ENCODE measurements around the gene DMD.

The DMD gene

GRCh38 chrX:32195611-32196010 is 1015.7 kb downstream of the DMD start:
- Histone ChIP-seq H3K27ac (ENCODE audit: low read length) (no peak overlapping the region), H3K4me3 (ENCODE audit: low read depth in 1 of 2, low read length in 2 of 2) (no peak overlapping the region), H3K9me3 (ENCODE audit: insufficient read depth, low read length, severe bottlenecking) (no peaks in the 10 kb centered on the region), H2AFZ (ENCODE audit: low read depth, low read length) (no peak overlapping the region), H3K27me3 (ENCODE audit: insufficient read depth, low read length, poor library complexity) (no peaks in the 10 kb centered on the region), H3K4me1 (ENCODE audit: insufficient read depth, low read length) (no peaks in the 10 kb centered on the region), H3K79me2 (ENCODE audit: insufficient read depth, low read length) (no peaks in the 10 kb centered on the region), H3K36me3 (ENCODE audit: insufficient read depth, low read length) (no peaks in the 10 kb centered on the region), H4K20me1 (ENCODE audit: insufficient read depth, low read length) (no peaks in the 10 kb centered on the region), H3K4me2 (ENCODE audit: insufficient read depth, low read length) (no peak overlapping the region), H3K9ac (ENCODE audit: low read depth, low read length) (no peak overlapping the region)
- DNase-seq (no peak), ATAC-seq (ENCODE audit: insufficient read depth, low read depth) (no peak)
- no peak for TF ChIP-seq CTCF (IDR thresholded peaks at IDR 0.05; ENCODE audit: borderline replicate concordance, extremely low read depth, low read length, poor library complexity, severe bottlenecking)
- TF ChIP-seq EZH2 (IDR thresholded peaks at IDR 0.05; ENCODE audit: borderline replicate concordance, low read depth, low read length, severe bottlenecking) = no peak

GRCh38 chrX:32191316-32191715 is 1020.0 kb downstream of the DMD start:
- no peak for TF ChIP-seq CTCF (IDR thresholded peaks at IDR 0.05; ENCODE audit: borderline replicate concordance, extremely low read depth, low read length, poor library complexity, severe bottlenecking)
- no peak for TF ChIP-seq EZH2 (IDR thresholded peaks at IDR 0.05; ENCODE audit: borderline replicate concordance, low read depth, low read length, severe bottlenecking)
- Histone ChIP-seq H3K4me2 (ENCODE audit: insufficient read depth, low read length) (no peak overlapping the region), H3K79me2 (ENCODE audit: insufficient read depth, low read length) (no peaks in the 10 kb centered on the region), H3K27ac (ENCODE audit: low read length) (no peak overlapping the region), H3K4me3 (ENCODE audit: low read depth in 1 of 2, low read length in 2 of 2) (no peak overlapping the region), H3K27me3 (ENCODE audit: insufficient read depth, low read length, poor library complexity) (no peaks in the 10 kb centered on the region), H3K36me3 (ENCODE audit: insufficient read depth, low read length) (no peaks in the 10 kb centered on the region), H4K20me1 (ENCODE audit: insufficient read depth, low read length) (no peaks in the 10 kb centered on the region), H2AFZ (ENCODE audit: low read depth, low read length) (no peak overlapping the region), H3K9ac (ENCODE audit: low read depth, low read length) (no peak overlapping the region), H3K4me1 (ENCODE audit: insufficient read depth, low read length) (no peaks in the 10 kb centered on the region), H3K9me3 (ENCODE audit: insufficient read depth, low read length, severe bottlenecking) (no peaks in the 10 kb centered on the region)
- DNase-seq (no peak), ATAC-seq (ENCODE audit: insufficient read depth, low read depth) (no peak)

- H3K27me3 ChIP-seq (ENCODE audit: insufficient read depth, low read length, poor library complexity) = no peaks in the 10 kb centered on the region
- no peaks in the 10 kb centered on the region for H3K9me3 ChIP-seq (ENCODE audit: insufficient read depth, low read length, severe bottlenecking)
- H3K27ac ChIP-seq (ENCODE audit: low read length) = no peak overlapping the region
- H3K4me2 ChIP-seq (ENCODE audit: insufficient read depth, low read length) = no peak overlapping the region
- H3K4me1 ChIP-seq (ENCODE audit: insufficient read depth, low read length) = no peaks in the 10 kb centered on the region
- ATAC-seq (ENCODE audit: insufficient read depth, low read depth) (no peak), DNase-seq (no peak)
- no peak overlapping the region for H3K9ac ChIP-seq (ENCODE audit: low read depth, low read length)
- no peak for TF ChIP-seq CTCF (IDR thresholded peaks at IDR 0.05; ENCODE audit: borderline replicate concordance, extremely low read depth, low read length, poor library complexity, severe bottlenecking)
- no peak for TF ChIP-seq EZH2 (IDR thresholded peaks at IDR 0.05; ENCODE audit: borderline replicate concordance, low read depth, low read length, severe bottlenecking)
- H3K79me2 ChIP-seq (ENCODE audit: insufficient read depth, low read length) = no peaks in the 10 kb centered on the region
- H2AFZ ChIP-seq (ENCODE audit: low read depth, low read length) = no peak overlapping the region
- H3K36me3 ChIP-seq (ENCODE audit: insufficient read depth, low read length) = no peaks in the 10 kb centered on the region
- no peak overlapping the region for H3K4me3 ChIP-seq (ENCODE audit: low read depth in 1 of 2, low read length in 2 of 2)
- no peaks in the 10 kb centered on the region for H4K20me1 ChIP-seq (ENCODE audit: insufficient read depth, low read length)
Measured at GRCh38 chrX:32185160-32185559, 1026.2 kb downstream of the DMD start.

- TF ChIP-seq EZH2 (IDR thresholded peaks at IDR 0.05; ENCODE audit: borderline replicate concordance, low read depth, low read length, severe bottlenecking) (no peak), CTCF (IDR thresholded peaks at IDR 0.05; ENCODE audit: borderline replicate concordance, extremely low read depth, low read length, poor library complexity, severe bottlenecking) (no peak)
- Histone ChIP-seq H3K4me3 (ENCODE audit: low read depth in 1 of 2, low read length in 2 of 2) (no peak overlapping the region), H3K36me3 (ENCODE audit: insufficient read depth, low read length) (no peaks in the 10 kb centered on the region), H2AFZ (ENCODE audit: low read depth, low read length) (no peak overlapping the region), H3K4me1 (ENCODE audit: insufficient read depth, low read length) (no peaks in the 10 kb centered on the region), H3K9me3 (ENCODE audit: insufficient read depth, low read length, severe bottlenecking) (no peaks in the 10 kb centered on the region), H3K27ac (ENCODE audit: low read length) (no peak overlapping the region), H3K9ac (ENCODE audit: low read depth, low read length) (no peak overlapping the region), H3K27me3 (ENCODE audit: insufficient read depth, low read length, poor library complexity) (no peaks in the 10 kb centered on the region), H4K20me1 (ENCODE audit: insufficient read depth, low read length) (no peaks in the 10 kb centered on the region), H3K79me2 (ENCODE audit: insufficient read depth, low read length) (no peaks in the 10 kb centered on the region), H3K4me2 (ENCODE audit: insufficient read depth, low read length) (no peak overlapping the region)
- DNase-seq (no peak), ATAC-seq (ENCODE audit: insufficient read depth, low read depth) (no peak)
Measured at GRCh38 chrX:32183066-32183465, 1028.3 kb downstream of the DMD start.

All from DND-41 (cell line).